B cell (primary cell): ENCODE measurements around the gene NCOA4. TPM values are rescaled to one million over a fixed set of nuclear protein-coding genes. Genes with fewer than 3 reads are reported as not detected.
"Not testable (repeated sequence)": the region's sequence is repeated elsewhere in the genome, so short reads cannot be mapped to it uniquely, and the experiment has no call there.

Experiments used
- ATAC-seq: fragments of 200-7000 bp; cut with Tn5 transposase; one replicate; pipeline ENCODE4 v1.10.0; 2021; ENCODE audit warnings: low read depth, mild to moderate bottlenecking, moderate number of reproducible peaks, moderate library complexity
- CTCF ChIA-PET: fragments of 350-600 bp; sonication (Branson Sonifier 250); formaldehyde crosslinking; loops from one replicate; lab custom pipeline; 2021; ENCODE audit warnings: antibody characterized with exemption, inconsistent platforms; lab: Charles Lee
- POLR2A ChIA-PET: fragments of 350-600 bp; sonication (Branson Sonifier 250); formaldehyde crosslinking; loops from one replicate; lab custom pipeline; 2021; ENCODE audit warnings: antibody characterized with exemption; lab: Charles Lee
- DNase-seq: peaks from one replicate; pipeline ENCODE4 v3.0.0; 2013
- H2AFZ ChIP-seq: 2 replicates; pipeline ENCODE4 v1.6.1; 2012; ENCODE audit warnings: mild to moderate bottlenecking, low read depth, low read length; ENCODE audit not compliant: insufficient read depth, poor library complexity, severe bottlenecking
- H3K27ac ChIP-seq, 2 donors: 1 replicate in 1 of 2; 2 replicates in 1 of 2; pipeline ENCODE4 v1.5.1; 2012 to 2013; ENCODE audit warnings: low read length in 2 of 2, mild to moderate bottlenecking in 2 of 2, moderate library complexity in 1 of 2
- H3K27me3 ChIP-seq, 4 experiments: fragments of 200-600 bp in 1 of 4; sonication (generic) in 1 of 4; replicated peaks in 1 of 4; 1 replicate in 2 of 4; 2 replicates in 2 of 4; pipeline versions ENCODE4 v1.6.1 to v1.7.0; 2013 to 2016; ENCODE audit warnings: low read length in 3 of 4, mild to moderate bottlenecking in 2 of 4, mixed read lengths in 1 of 4, moderate library complexity in 1 of 4; ENCODE audit not compliant: insufficient read depth in 4 of 4, control insufficient read depth in 3 of 4; ENCODE audit errors: control extremely low read depth in 1 of 4
- H3K36me3 ChIP-seq, 2 experiments: replicated peaks in 1 of 2; 1 replicate in 1 of 2; 2 replicates in 1 of 2; pipeline versions ENCODE4 v1.6.1 to v1.7.1; 2013; ENCODE audit warnings: low read length in 1 of 2; ENCODE audit not compliant: insufficient read depth in 2 of 2, control insufficient read depth in 1 of 2; ENCODE audit errors: control extremely low read depth in 1 of 2, extremely low read depth in 1 of 2
- H3K4me1 ChIP-seq, 2 donors: fragments of 200-600 bp in 1 of 2; sonication (generic) in 1 of 2; 1 replicate in 1 of 2; 2 replicates in 1 of 2; pipeline versions ENCODE4 v1.5.1 to v1.6.1; 2013 to 2017; ENCODE audit warnings: low read length in 2 of 2; ENCODE audit not compliant: control insufficient read depth in 2 of 2, insufficient read depth in 2 of 2
- H3K4me2 ChIP-seq: replicated peaks from 2 replicates; pipeline ENCODE3; 2012; ENCODE audit warnings: mild to moderate bottlenecking, low read depth, low read length; ENCODE audit not compliant: poor library complexity, severe bottlenecking
- H3K4me3 ChIP-seq, 5 experiments: fragments of 200-600 bp in 1 of 5; sonication (generic) in 1 of 5; 1 replicate in 3 of 5; 2 replicates in 2 of 5; pipeline versions ENCODE4 v1.5.1 to v1.7.0; 2011 to 2016; ENCODE audit warnings: low read length in 4 of 5, mild to moderate bottlenecking in 4 of 5, low read depth in 2 of 5, control low read depth in 1 of 5, moderate library complexity in 1 of 5; ENCODE audit not compliant: insufficient read depth in 1 of 5; ENCODE audit errors: control extremely low read depth in 1 of 5, extremely low read depth in 1 of 5
- H3K79me2 ChIP-seq: fragments of 200-600 bp; sonication (generic); one replicate; pipeline ENCODE4 v1.6.0; 2016; ENCODE audit warnings: low read length; ENCODE audit not compliant: control insufficient read depth, insufficient read depth
- H3K9ac ChIP-seq: fragments of 200-600 bp; sonication (generic); 2 replicates; pipeline ENCODE4 v1.6.1; 2017; ENCODE audit warnings: mild to moderate bottlenecking, low read length, moderate library complexity
- H3K9me3 ChIP-seq, 3 donors: one replicate each; pipeline versions ENCODE4 v1.6.1 to v1.7.1; 2013; ENCODE audit warnings: low read length in 2 of 3; ENCODE audit not compliant: control insufficient read depth in 2 of 3, insufficient read depth in 1 of 3; ENCODE audit errors: control extremely low read depth in 1 of 3
- H4K20me1 ChIP-seq: 2 replicates; pipeline ENCODE4 v1.6.0; 2012; ENCODE audit warnings: mild to moderate bottlenecking, low read length; ENCODE audit not compliant: insufficient read depth, control insufficient read depth, poor library complexity, severe bottlenecking
- H3K27ac Mint-ChIP-seq: one replicate; pipeline ENCODE4 v1.8.0; 2021; ENCODE audit warnings: mixed read lengths
- H3K27me3 Mint-ChIP-seq: one replicate; pipeline ENCODE4 v1.8.0; 2021; ENCODE audit warnings: mixed read lengths
- H3K4me1 Mint-ChIP-seq: one replicate; pipeline ENCODE4 v1.8.0; 2021; ENCODE audit warnings: mixed read lengths
- H3K4me3 Mint-ChIP-seq: one replicate; pipeline ENCODE4 v1.8.0; 2021; ENCODE audit warnings: mixed read lengths
- H3K9me3 Mint-ChIP-seq: one replicate; pipeline ENCODE4 v1.8.0; 2022; ENCODE audit warnings: mixed read lengths; ENCODE audit not compliant: insufficient read depth
- EZH2 ChIP-seq: IDR thresholded peaks from 2 replicates; pipeline ENCODE4 v1.6.1; 2012; ENCODE audit warnings: borderline replicate concordance, low read depth, mild to moderate bottlenecking, moderate library complexity, low read length; ENCODE audit not compliant: insufficient read depth, poor library complexity, severe bottlenecking
- WGBS: methylation state at CpG from one replicate; pipeline ENCODE4 v1.1.5; 2013; ENCODE audit warnings: missing lambda C conversion rate; ENCODE audit not compliant: insufficient coverage; 5-methylcytosine and 5-hydroxymethylcytosine counted together
- intact Hi-C: fragments of 100-400 bp; cut with micrococcal nuclease; formaldehyde crosslinking; loops from one replicate; pipeline ENCODE4 v1.10.0; 2022
- polyA plus RNA-seq: library from polyadenylated mRNA; depleted of rRNA; stranded (reverse); fragments of >200 nt; gene quantifications from 2 replicates; pipeline ENCODE4 v1.2.3, GENCODE V29; 2012
- total RNA-seq, 2 donors: library from RNA; stranded (reverse); fragments of 120-200 nt in 1 of 2; gene quantifications; 1 replicate in 1 of 2; 2 replicates in 1 of 2; pipeline versions ENCODE4 v1.2.3 to v1.2.4, GENCODE V29; 2013 to 2022
- TF ChIP-seq, protein P1 (sequence below): fragments of 200-600 bp; IDR thresholded peaks from one replicate; pipeline ENCODE4 v1.8.0; 2022; ENCODE audit warnings: antibody characterized with exemption, mild to moderate bottlenecking

Gene NCOA4
- total and polyA plus RNA-seq, 2 donors (not counting 1 experiment from before 2014, with no cell fraction given), result 27.1 to 69.7 TPM

DNA sequence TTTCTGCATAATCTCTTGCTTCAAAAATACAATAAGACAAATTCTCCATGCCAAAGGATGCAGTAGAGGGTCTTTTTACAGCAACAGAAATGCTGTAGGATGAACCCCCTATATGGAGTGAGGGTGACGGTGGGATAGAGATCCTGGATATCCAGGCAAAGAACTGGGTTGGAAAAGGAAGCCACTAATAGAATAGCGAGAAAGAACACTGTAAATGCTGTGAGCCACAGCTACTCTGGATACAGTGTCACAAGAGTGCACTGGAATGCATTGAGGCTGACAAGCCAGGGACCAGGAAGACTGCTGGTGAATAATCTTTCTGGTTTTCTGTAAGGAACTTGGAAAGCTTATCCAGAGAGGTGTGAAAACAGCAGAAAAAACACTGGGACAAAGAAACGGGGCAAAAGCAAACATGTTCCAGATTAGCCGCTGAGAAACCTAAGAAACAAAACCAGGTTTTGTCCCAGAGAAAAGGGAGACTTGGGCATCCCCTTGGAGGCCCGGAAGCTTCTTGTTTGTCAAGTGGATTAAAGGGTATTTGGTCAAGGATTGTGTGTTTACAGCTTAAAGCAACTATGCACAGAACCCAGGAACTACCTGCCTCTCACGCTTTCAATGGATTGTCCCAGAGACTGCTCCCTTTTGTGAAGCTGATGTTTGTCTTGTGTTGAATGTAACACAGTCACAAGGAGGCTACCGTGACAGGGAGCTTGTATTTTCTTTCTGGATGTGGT lies 21.8 kb upstream of the NCOA4 start:
- Histone ChIP-seq H3K9me3 (peaks cover 0 to 7% (median 5%) of the 10 kb centered on the region in 3 donors), H3K9ac (no peak overlapping the region), H2AFZ (no peak overlapping the region), H4K20me1 (no peaks in the 10 kb centered on the region), H3K79me2 (no peaks in the 10 kb centered on the region), H3K27ac (no peak overlapping the region), H3K27me3 (peaks cover 0 to 9% (median 2%) of the 10 kb centered on the region in 4 experiments), H3K4me2 (no peak overlapping the region), H3K4me1 (no peaks in the 10 kb centered on the region), H3K36me3 (no peaks in the 10 kb centered on the region), H3K4me3 (no peak overlapping the region)
- no peak overlapping the region for H3K4me3 Mint-ChIP-seq
- DNase-seq (no peak), ATAC-seq (no peak)
- intact Hi-C loops, result no loop called here
- WGBS, result 94% methylated on average over 4 of the region's 7 CpGs
- H3K4me1 Mint-ChIP-seq, result peaks cover 1% of the 10 kb centered on the region
- peaks cover 17% of the 10 kb centered on the region for H3K27me3 Mint-ChIP-seq
- CTCF ChIA-PET, result no interaction called here
- no peak for TF ChIP-seq EZH2
- TF ChIP-seq, protein P1, sequence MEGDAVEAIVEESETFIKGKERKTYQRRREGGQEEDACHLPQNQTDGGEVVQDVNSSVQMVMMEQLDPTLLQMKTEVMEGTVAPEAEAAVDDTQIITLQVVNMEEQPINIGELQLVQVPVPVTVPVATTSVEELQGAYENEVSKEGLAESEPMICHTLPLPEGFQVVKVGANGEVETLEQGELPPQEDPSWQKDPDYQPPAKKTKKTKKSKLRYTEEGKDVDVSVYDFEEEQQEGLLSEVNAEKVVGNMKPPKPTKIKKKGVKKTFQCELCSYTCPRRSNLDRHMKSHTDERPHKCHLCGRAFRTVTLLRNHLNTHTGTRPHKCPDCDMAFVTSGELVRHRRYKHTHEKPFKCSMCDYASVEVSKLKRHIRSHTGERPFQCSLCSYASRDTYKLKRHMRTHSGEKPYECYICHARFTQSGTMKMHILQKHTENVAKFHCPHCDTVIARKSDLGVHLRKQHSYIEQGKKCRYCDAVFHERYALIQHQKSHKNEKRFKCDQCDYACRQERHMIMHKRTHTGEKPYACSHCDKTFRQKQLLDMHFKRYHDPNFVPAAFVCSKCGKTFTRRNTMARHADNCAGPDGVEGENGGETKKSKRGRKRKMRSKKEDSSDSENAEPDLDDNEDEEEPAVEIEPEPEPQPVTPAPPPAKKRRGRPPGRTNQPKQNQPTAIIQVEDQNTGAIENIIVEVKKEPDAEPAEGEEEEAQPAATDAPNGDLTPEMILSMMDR, result no peak
- no peak overlapping the region for H3K27ac Mint-ChIP-seq
- POLR2A ChIA-PET, result no interaction called here
- no peaks in the 10 kb centered on the region for H3K9me3 Mint-ChIP-seq

DNA sequence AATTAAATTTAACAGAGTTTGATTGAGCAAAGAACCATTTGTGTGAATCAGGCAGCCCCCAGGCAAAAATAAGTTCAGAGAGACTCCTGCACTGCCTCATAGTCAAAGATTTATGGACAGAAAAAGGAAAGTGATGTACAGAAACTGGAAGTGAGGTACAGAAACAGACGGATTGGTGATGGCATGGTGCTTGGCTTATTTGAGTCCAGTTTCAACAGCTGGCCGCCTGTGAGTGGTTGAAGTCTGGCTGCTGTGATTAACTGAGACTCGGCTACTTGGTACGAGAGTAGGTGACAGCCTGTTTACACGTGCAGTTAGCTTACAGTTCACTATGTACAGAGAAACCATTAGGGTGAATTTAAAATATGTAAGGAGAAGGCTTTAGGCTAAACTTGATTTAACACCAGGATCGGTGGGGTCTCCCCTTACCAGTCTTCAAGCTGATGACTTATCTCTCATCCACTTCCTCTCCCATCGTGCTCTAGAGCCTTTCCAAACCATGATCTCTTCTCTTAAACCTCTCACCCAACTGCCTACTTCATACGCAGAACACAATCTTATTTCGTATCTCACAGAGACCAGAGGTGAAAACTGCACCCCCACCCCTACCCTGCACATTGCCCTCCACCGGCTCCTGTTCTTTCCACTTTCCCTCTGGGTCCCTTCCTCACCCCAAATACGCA lies 20.7 kb upstream of the NCOA4 start:
- Histone ChIP-seq H2AFZ (no peak overlapping the region), H3K4me2 (no peak overlapping the region), H3K9me3 (no peaks in the 10 kb centered on the region), H3K4me3 (no peak overlapping the region), H3K79me2 (no peaks in the 10 kb centered on the region), H4K20me1 (no peaks in the 10 kb centered on the region), H3K27ac (no peak overlapping the region), H3K27me3 (peaks cover 0 to 9% (median 2%) of the 10 kb centered on the region in 4 experiments), H3K9ac (no peak overlapping the region), H3K4me1 (no peaks in the 10 kb centered on the region), H3K36me3 (no peaks in the 10 kb centered on the region)
- no peak overlapping the region for H3K4me3 Mint-ChIP-seq
- H3K27ac Mint-ChIP-seq, result no peak overlapping the region
- H3K9me3 Mint-ChIP-seq, result no peaks in the 10 kb centered on the region
- ATAC-seq (no peak), DNase-seq (no peak)
- WGBS, result 46% methylated on average over 8 of the region's 11 CpGs
- intact Hi-C loops, result no loop called here
- POLR2A ChIA-PET, result no interaction called here
- H3K4me1 Mint-ChIP-seq, result peaks cover 1% of the 10 kb centered on the region
- CTCF ChIA-PET, result no interaction called here
- TF ChIP-seq, protein P1, result no peak
- no peak for TF ChIP-seq EZH2
- peaks cover 17% of the 10 kb centered on the region for H3K27me3 Mint-ChIP-seq

DNA sequence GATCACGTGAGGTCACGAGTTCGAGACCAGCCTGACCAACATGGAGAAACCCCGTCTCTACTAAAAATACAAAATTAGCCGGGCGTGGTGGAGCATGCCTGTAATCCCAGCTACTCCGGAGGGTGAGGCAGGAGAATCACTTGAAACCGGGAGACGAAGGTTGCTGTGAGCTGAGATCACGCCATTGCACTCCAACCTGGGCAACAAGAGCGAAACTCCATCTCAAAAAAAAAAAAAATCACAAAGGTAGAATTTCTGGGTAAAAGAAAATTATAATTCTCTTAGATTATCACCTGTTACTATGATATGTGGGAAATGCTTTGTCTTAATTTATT lies 19.0 kb upstream of the NCOA4 start:
- WGBS, result 100% methylated on average over 4 of the region's 11 CpGs
- H4K20me1 ChIP-seq, H3K4me1 ChIP-seq, H3K4me2 ChIP-seq, H3K27ac Mint-ChIP-seq, CTCF ChIA-PET, intact Hi-C loops, H3K4me3 Mint-ChIP-seq, H3K9me3 Mint-ChIP-seq, POLR2A ChIA-PET, DNase-seq, H3K79me2 ChIP-seq, H3K36me3 ChIP-seq, H3K9me3 ChIP-seq, H3K4me1 Mint-ChIP-seq, H3K27me3 ChIP-seq, H3K27ac ChIP-seq, ATAC-seq, H2AFZ ChIP-seq, H3K4me3 ChIP-seq, H3K9ac ChIP-seq: not testable (repeated sequence)
- peaks cover 15% of the 10 kb centered on the region for H3K27me3 Mint-ChIP-seq
